ENCODE data around the gene RGS11. TPM values are rescaled to one million over a fixed set of nuclear protein-coding genes. Genes with fewer than 3 reads are reported as not detected.

Gene RGS11
- total and polyA plus RNA-seq, 11 donors, result 1.1 to 19.5 (median 11.8) TPM

DNA sequence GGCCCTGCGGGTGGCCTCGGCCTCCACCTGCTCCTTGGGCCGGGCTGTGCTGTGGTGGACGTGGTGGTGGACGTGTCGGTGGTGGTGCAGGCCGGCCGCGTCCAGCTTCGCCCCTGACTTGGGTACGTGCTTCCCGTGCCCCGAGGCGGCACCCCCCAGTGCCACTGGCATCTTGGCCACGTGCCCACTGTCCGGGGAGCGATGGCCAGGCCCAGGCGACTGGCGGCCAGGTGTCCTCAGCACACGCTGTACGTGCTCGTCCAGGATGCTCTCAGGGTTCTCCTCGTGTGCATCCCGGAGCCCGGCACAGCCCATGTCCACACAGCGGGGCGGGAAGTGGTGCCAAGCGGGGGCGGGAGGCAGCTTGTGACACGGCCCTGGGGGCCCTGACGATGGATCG is 22.1 kb upstream of the RGS11 start:
- no peak for DNase-seq
- TF ChIP-seq, protein P1, sequence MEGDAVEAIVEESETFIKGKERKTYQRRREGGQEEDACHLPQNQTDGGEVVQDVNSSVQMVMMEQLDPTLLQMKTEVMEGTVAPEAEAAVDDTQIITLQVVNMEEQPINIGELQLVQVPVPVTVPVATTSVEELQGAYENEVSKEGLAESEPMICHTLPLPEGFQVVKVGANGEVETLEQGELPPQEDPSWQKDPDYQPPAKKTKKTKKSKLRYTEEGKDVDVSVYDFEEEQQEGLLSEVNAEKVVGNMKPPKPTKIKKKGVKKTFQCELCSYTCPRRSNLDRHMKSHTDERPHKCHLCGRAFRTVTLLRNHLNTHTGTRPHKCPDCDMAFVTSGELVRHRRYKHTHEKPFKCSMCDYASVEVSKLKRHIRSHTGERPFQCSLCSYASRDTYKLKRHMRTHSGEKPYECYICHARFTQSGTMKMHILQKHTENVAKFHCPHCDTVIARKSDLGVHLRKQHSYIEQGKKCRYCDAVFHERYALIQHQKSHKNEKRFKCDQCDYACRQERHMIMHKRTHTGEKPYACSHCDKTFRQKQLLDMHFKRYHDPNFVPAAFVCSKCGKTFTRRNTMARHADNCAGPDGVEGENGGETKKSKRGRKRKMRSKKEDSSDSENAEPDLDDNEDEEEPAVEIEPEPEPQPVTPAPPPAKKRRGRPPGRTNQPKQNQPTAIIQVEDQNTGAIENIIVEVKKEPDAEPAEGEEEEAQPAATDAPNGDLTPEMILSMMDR (IDR thresholded peaks at IDR 0.05), result no peak
- no peak for TF ChIP-seq POLR2A (IDR thresholded peaks at IDR 0.05)
- intact Hi-C loops (cut with DNase I), result no loop called here
- no peaks in the 10 kb centered on the region for H3K27me3 ChIP-seq
- H3K9me3 ChIP-seq, result no peaks in the 10 kb centered on the region
- H3K36me3 ChIP-seq, result peaks cover 0 to 55% (median 40%) of the 10 kb centered on the region in 9 donors
- WGBS, 4 donors, result 94 to 96% (median 94%) methylated on average over 25 to 32 of the region's 32 CpGs
- no peak overlapping the region for H3K27ac ChIP-seq
- H3K4me3 ChIP-seq, result no peak overlapping the region
- no peaks in the 10 kb centered on the region for H3K4me1 ChIP-seq
- ATAC-seq, result peak in 1 of 4 donors; percentile 16

DNA sequence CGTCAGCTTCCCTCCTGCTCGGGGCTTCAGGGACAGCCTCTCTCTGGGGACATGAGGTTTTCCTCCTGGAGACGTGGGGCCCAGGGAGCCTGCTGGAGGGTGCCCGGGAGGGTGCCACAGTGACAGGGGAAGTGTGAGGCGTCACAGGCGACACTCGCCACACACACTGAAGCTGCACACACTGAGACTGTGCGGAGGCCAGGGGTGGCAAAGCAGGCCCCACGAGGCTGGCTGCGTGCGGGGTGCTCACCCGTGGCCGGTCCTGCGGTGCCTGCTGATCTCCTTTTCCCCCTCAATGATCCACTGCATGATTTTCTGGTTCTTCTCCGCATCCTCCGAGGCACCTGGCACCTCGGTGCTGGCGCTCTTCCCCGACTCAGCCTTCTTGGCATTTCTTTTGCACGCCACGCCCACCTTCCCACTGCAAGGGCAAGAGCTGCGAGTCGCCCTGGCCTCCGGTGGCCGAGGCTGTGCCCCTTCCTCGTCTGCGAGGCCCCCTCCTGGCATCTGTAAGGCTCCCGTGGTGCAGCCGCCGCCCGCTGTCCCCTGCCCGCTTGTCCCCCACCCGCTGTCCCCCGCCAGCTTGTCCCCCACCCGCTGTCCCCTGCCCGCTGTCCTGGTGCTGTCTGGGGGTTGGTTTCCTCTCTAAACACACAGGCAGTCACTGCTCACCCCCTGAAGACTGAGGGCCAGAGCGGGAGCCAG is 21.2 kb upstream of the RGS11 start:
- Histone ChIP-seq H3K9me3 (no peaks in the 10 kb centered on the region), H3K27me3 (no peaks in the 10 kb centered on the region), H3K4me1 (no peaks in the 10 kb centered on the region), H3K36me3 (peaks cover 0 to 56% (median 37%) of the 10 kb centered on the region in 9 donors), H3K27ac (no peak overlapping the region), H3K4me3 (no peak overlapping the region)
- DNase-seq, result peak in 1 of 5 donors; percentile 32
- ATAC-seq, result no peak
- TF ChIP-seq, protein P1 (IDR thresholded peaks at IDR 0.05), result no peak
- TF ChIP-seq POLR2A (IDR thresholded peaks at IDR 0.05), result no peak
- intact Hi-C loops (cut with DNase I), result no loop called here
- WGBS, 4 donors, result 93 to 96% (median 94%) methylated on average over 34 to 37 of the region's 37 CpGs

DNA sequence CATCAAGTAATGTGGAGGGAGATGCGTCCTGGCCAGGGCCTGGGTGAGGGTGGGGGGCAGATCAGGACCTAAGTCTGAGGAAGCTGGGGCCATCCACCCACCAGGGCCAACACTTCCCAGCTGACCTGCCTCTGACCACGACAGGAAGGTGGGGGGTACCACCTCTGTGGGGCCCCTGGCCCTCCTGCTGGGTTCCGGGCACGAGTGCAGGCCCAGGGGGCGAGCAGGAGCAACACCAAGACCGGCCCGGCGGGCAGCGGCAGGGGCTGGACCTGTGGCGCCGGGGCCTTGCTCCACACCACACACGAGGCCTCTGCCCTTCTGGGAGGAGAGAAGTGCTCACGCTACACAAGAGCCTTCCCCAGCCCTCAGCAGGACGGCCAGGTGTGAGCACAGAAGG is 20.5 kb upstream of the RGS11 start:
- no peak for TF ChIP-seq POLR2A (IDR thresholded peaks at IDR 0.05)
- TF ChIP-seq, protein P1 (IDR thresholded peaks at IDR 0.05), result no peak
- no peak overlapping the region for H3K27ac ChIP-seq
- no peaks in the 10 kb centered on the region for H3K27me3 ChIP-seq
- 95 to 100% (median 97%) methylated on average over 8 to 14 of the region's 14 CpGs; no CpG with 5 or more reads in 1 of the 4 donors for WGBS, 4 donors
- ATAC-seq (no peak), DNase-seq (peak in 1 of 5 donors; percentile 9)
- intact Hi-C loops (cut with DNase I), result no loop called here
- H3K36me3 ChIP-seq, result peaks cover 0 to 60% (median 39%) of the 10 kb centered on the region in 9 donors
- H3K4me1 ChIP-seq, result no peaks in the 10 kb centered on the region
- no peaks in the 10 kb centered on the region for H3K9me3 ChIP-seq
- no peak overlapping the region for H3K4me3 ChIP-seq

DNA sequence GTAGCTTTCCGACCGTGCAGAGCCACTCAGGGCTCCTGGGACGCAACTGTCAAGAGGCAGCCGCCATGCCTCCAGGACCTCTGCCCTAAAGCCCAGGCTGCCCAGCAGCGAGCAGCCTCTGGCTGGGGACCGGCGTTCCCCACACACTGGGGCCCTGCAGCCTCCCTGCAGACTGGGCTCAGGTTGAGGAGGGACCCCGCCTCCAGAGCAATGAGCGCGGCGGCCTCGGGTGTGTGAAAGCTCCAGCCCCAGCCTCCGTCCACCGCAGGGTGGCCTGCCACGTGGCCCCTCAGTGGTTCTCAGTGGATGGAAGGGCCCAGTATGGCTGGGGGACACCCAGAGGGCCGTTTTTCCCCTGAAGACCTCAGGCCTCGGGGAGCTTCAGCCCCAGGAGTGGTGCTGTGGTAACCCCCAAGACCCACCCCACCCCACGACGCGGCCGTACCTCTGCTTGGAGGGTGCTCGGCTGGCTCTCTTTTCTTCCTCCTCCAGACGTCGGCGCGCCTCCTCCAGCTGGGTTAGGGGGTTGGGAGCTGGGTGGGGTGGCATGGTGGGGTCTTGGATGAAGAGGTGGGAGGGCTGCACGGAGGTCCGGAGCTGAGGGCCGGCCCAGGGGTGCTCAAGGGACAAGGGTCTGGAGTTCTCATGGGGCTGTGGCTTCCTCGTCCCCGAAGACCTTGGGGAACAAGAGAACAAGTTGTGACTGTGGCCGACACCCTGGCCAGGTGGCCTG is 17.5 kb upstream of the RGS11 start:
- H3K27me3 ChIP-seq, result no peaks in the 10 kb centered on the region
- TF ChIP-seq, protein P1 (IDR thresholded peaks at IDR 0.05), result no peak
- TF ChIP-seq POLR2A (IDR thresholded peaks at IDR 0.05), result no peak
- DNase-seq, result no peak
- WGBS, 4 donors, result 90 to 94% (median 93%) methylated on average over 20 to 32 of the region's 32 CpGs
- no peak overlapping the region for H3K27ac ChIP-seq
- ATAC-seq, result no peak
- H3K4me3 ChIP-seq, result no peak overlapping the region
- H3K9me3 ChIP-seq, result no peaks in the 10 kb centered on the region
- H3K36me3 ChIP-seq, result peaks cover 0 to 77% (median 55%) of the 10 kb centered on the region in 9 donors
- intact Hi-C loops (cut with DNase I), result no loop called here
- H3K4me1 ChIP-seq, result no peaks in the 10 kb centered on the region

All from heart left ventricle (tissue), 16 donors.